ENCODE measurements around the gene NPIPB5.
"Not testable (repeated sequence)": the region's sequence is repeated elsewhere in the genome, so short reads cannot be mapped to it uniquely, and the experiment has no call there.

NPIPB5 gene

DNA sequence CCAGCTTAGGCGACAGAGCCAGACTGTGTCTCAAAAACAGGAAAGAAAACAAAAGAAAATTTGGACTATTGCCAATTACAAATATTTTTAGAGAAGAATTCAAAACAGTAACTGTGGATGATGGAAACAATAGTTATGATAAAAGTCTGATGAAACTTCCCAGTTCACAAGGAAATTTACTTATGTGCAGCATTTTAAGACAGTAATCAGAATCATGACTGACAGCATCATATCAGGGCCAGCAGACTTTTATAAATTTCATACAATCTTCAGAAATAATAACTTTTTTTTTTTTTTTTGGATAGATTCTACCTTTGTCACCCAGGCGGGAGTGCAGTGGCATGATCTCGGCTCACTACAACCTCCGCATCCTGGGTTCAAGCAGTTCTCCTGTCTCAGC lies at the start of gene NPIPB5:
Gene NPIPB5, plus strand, starts transcription at position 301 of the 400 bp plus-strand sequence. CDS start 2,911 bp downstream, outside the sequence.
- not testable (repeated sequence) for H3K4me3 ChIP-seq (replicated peaks; ENCODE audit: low read depth, low read length); DNase-seq (ENCODE audit: extremely low read depth, low read depth)

DNA sequence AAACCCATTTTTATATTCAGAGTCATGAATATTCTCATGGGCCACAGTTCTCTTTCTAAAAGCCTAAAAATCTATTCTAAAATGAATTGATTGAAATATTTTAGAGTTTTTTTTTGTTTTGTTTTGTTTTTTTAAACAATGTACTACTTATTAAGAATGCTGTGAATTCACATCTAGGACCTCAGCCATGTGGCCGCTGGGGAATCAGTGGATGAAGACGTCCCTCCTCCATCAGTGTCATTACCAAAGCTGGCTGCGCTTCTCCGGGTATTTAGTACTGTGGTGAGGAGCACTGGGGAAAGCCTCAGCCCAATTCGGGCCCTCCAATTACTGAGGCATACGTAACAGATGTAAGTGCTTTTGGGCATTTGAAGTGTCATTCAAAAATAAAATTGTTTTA lies 41.8 kb upstream of the NPIPB5 start:
- not testable (repeated sequence) for H3K4me3 ChIP-seq (replicated peaks; ENCODE audit: low read depth, low read length); DNase-seq (ENCODE audit: extremely low read depth, low read depth)

DNA sequence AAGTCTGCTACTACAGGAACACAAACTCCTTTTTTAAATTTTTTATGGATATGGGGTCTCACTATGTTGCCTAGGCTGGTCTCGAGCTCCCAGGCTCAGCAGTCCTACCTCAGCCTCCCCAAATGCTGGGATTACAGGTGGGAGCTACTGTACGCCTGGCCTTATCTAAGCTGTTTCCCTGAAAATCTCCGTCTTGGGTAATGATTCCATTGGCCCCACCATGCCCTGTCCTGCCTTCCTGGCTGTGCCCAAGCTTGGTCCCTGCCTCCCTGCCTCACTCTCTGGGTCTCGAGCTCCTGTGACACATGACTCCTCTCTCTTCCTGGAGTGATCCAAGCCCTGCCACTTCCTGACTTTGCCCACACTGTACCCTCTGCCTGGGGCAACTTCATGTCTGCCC lies 27.3 kb downstream of the NPIPB5 start:
- not testable (repeated sequence) for H3K4me3 ChIP-seq (replicated peaks; ENCODE audit: low read depth, low read length); DNase-seq (ENCODE audit: extremely low read depth, low read depth)

DNA sequence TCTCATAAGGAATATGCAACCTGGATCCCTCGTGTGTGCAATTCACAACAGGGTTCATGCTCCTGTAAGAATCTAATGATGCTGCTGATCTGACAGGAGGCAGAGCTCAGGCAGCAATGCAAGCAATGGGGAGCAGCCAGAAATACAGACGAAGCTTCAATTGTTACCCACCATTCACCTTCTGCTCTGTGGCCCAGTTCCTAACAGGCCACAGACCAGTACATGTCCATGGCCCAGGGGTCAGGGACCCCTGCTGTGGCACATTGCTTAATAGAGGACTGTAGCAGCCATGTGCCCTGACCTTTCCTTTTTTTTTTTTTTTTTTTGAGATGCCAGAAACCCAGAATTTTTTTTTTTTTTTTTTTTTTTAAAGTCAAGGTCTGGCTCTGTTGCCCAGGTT lies 34.1 kb downstream of the NPIPB5 start:
- not testable (repeated sequence) for DNase-seq (ENCODE audit: extremely low read depth, low read depth)

DNA sequence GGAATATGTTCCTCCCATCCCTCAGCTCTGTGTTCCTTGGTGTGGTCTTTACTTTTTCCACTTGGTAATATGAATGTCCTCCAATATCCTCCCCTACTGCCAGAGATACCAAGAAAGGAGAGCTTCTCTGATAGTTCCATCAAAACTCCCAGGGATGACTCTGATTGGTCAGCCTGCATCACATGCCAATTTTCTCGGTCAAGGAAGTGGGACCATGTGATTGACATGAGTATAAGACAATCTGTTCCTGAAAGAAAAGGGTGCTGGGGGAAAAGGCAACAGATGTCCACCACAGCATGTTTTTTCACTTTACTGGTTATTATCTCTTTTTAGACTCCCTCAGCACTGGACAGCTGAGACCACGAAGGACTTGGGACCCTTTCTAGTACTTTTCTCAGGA lies 35.9 kb downstream of the NPIPB5 start:
- not testable (repeated sequence) for H3K4me3 ChIP-seq (replicated peaks; ENCODE audit: low read depth, low read length); DNase-seq (ENCODE audit: extremely low read depth, low read depth)

More for the DNA sequence above, 34.1 kb downstream of the NPIPB5 start:
- not testable (repeated sequence) for H3K4me3 ChIP-seq (replicated peaks; ENCODE audit: low read depth, low read length)

DNA sequence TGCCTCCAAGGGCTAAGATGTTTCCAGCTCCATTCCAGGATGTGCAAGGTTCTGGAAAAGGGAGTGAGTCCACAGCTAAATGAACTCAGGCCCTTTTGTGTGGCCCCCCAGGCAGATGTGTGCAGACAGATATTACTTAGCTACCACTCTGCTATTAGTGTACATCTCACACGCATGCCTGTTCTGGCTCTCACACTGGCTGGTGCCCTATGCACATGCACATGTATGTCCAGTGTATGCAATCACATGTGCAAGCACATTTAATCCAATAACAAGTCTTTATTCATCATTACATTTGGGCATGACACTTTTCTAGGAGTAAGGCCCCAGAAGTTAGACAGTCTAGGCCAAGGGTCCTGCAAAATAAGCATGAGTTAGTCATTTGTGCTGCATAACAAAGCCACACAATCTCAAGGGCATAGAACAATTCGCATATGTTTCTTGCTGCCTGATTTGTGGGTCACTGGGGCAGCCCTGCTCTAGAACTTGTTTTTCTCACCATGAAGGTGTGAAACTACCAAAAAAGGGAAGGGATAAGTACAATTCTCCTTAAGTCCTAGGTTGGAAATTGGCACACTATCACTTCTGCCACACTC lies 36.6 kb downstream of the NPIPB5 start:
- H3K4me3 ChIP-seq (replicated peaks; ENCODE audit: low read depth, low read length); DNase-seq (ENCODE audit: extremely low read depth, low read depth): not testable (repeated sequence)

DNA sequence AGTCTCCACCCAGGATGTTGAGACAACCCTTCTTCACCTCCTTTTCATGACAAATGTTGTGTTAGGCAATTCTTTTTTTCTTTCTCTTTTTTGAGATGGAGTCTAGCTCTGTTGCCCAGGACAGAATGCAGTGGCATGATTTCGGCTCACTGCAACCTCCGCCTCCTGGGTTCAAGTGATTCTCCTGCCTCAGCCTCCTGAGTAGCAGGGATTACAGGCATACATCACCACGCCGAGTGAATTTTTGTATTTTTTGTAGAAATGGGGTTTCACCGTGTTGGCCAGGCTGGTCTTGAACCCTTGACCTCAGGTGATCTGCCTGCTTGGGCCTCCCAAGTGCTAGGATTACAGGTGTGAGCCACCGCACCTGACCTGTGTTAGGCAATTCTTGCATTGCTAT lies 39.2 kb downstream of the NPIPB5 start:
- H3K4me3 ChIP-seq (replicated peaks; ENCODE audit: low read depth, low read length); DNase-seq (ENCODE audit: extremely low read depth, low read depth): not testable (repeated sequence)

DNA sequence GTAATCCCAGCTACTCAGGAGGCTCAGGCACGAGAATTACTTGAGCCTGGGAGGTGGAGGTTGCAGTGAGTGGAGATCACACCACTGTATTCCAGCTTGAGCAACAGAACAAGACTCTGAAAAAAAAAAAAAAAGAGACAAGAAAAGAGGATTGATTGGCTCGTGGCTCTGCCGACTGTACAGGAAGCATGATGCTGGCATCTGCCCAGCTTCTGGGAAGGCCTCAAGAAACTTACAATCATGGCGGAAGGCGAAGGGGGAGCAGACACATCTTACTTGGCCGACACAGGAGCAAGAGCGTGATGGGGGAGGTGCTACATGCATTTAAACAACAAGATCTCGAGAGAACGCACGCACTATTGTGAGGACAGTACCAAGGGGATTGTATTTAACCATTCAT lies 40.5 kb downstream of the NPIPB5 start:
- H3K4me3 ChIP-seq (replicated peaks; ENCODE audit: low read depth, low read length); DNase-seq (ENCODE audit: extremely low read depth, low read depth): not testable (repeated sequence)

DNA sequence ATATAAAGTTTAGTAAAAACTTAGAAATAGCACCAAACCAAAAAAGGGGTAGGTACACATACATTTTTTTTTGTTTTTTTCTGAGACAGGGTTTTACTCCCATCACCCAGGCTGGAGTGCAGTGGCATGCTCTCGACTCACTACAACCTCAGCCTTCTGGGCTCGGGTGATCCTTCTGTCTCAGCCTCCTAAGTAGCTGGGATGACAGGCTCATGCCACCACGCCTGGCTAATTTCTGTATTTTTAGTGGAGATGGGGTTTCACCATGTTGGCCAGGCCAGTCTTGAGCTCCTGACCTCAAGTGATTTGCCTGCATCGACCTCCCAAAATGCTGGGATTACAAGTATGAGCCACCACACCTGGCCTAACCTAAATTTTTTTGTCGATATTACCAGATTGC lies 41.0 kb downstream of the NPIPB5 start:
- not testable (repeated sequence) for DNase-seq (ENCODE audit: extremely low read depth, low read depth); H3K4me3 ChIP-seq (replicated peaks; ENCODE audit: low read depth, low read length)

DNA sequence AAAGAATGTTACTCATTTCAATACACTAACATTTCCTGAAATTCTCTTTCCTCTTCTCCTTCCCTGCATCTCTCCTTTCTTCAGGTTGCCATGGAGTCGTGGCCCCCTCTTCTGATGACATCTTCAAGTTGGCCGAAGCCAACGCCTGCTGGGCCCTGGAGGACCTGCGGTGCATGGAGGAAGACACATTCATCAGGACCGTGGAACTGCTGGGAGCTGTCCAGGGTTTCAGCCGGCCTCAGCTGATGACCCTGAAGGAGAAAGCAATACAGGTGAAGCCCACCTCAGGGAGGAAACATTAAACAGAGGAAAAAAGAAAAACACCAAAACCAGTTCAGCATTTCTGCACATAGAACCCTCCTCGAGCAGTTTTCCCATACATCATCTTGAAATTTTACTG lies 46.1 kb downstream of the NPIPB5 start:
- DNase-seq (ENCODE audit: extremely low read depth, low read depth); H3K4me3 ChIP-seq (replicated peaks; ENCODE audit: low read depth, low read length): not testable (repeated sequence)
